GM18519 (cell line): ENCODE data around the gene SURF6.

Experiments
- ATAC-seq: cut with Tn5 transposase; IDR thresholded peaks from one replicate; pipeline ENCODE4 v1.9.1; 2021; ENCODE audit warnings: mild to moderate bottlenecking, moderate library complexity; ENCODE audit not compliant: unreplicated experiment, low FRiP score

Gene SURF6

DNA sequence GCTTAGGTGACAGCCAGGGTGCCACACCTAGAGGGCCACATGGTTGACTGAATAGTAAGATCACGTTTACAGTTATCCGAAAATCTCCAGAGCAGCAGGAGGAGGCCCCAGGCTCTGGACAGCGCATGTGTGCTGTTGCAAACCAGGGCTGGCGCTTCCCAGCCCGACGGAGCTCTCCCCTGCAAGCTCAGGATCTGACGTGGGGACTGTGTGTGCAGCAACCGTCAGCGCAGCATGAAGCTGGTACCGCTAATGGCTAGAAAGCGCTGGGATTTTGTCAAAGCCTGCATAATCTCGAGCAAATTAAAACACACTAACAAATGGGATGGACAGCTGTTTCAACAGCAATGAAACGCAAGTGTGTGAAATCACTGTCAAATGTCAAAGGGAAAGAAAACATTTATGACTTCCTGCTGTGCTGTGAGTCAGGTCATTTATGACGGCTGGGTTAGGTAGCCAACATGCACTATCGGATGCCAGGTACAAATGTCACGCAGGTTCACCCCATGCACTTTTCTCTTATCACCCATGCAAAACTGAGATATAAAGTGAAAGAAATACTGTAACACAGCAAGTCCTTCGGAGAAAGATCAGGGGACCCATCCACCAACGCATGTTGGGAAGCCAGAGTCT, 32.4 kb upstream of the SURF6 start:
- no peak for ATAC-seq

DNA sequence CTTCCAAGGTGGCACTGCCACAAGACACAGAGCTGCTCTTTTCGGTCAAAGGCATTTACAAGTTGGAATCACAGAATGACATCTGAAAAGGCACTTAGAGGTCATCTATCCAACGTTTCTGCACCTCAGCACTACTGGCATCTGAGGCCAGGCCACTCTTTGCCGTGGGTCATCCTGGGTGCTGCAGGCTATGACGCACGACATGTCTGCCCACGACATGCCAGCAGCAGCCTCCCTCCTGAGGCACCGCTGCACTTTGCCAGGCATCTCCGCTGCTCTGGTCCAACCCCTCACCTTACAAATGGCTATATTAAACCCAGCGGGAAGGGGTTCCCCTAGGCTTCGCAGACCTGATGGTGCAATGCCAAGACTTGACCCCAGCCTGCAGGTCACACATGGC, 31.8 kb upstream of the SURF6 start:
- no peak for ATAC-seq

DNA sequence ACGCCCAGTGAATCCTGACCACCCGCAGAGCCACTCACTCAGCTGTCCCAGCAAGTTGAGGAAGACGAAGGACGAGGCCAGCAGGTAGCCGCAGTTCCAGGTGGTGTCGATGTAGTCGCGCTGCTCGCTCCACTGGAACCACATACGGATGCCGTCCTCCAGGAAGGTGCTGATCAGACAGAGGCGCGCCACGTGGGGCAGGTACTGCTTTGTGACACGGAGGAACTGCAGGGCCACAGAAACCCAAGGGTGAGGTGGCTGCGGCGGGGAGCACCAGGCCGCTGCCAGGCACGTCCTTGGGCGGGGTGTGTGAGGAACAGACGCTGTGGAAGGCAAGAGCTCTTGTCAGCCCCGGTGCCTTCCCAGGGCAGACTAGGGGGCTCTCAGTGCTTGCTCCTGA, 31.2 kb upstream of the SURF6 start:
- ATAC-seq: no peak

DNA sequence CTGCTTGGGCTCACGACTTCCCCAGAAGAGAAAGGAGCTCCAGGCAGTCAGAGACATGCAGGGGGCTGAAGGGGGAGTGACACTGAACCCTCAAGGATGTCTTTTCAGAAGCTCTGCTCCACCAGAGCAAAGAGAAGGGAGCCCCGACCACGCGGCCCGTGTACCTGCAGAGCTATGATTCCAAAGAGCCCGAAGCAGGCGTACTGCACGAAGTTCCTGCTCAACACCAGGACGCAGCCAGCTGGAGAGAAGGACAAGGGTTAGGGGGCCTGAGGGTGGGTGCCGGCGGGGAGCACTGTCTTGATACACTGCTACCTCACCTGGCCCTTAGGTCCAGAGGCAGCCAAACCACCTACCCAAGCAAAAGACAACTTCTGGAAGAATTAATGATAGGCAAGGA, 30.4 kb upstream of the SURF6 start:
- ATAC-seq: no peak

DNA sequence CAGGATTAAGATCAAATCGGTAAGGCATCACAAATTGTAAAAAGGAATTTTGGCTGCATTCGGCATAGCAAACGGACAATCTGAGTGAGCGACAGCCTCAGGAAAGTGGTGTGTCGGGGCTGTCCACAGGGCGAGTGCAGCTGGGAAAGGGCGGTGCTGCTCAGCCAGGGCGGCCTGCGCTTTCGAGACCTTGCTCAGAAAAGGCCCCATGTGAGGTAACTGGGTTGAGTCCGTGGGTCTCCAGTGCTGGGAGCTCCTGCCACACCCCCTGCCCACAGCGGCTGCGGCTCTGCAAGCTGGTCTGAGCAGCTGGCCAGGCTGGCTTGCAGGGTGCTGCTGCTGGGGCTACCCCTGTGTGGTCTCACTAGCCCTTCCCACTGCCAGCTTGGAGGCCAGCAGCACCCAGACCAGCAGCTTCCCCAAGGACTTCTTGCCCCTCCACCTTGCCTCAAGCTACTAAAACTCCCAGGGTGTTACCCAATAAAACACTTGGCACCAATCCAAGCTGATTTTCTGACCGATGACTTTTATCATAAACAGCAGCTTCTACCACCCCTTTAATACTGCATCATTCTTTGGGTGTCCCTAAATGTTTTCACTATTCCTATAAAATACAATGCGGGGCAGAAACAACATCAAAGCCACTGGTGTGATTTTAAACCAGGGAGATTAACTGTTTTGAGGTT, 26.5 kb upstream of the SURF6 start:
- no peak for ATAC-seq

DNA sequence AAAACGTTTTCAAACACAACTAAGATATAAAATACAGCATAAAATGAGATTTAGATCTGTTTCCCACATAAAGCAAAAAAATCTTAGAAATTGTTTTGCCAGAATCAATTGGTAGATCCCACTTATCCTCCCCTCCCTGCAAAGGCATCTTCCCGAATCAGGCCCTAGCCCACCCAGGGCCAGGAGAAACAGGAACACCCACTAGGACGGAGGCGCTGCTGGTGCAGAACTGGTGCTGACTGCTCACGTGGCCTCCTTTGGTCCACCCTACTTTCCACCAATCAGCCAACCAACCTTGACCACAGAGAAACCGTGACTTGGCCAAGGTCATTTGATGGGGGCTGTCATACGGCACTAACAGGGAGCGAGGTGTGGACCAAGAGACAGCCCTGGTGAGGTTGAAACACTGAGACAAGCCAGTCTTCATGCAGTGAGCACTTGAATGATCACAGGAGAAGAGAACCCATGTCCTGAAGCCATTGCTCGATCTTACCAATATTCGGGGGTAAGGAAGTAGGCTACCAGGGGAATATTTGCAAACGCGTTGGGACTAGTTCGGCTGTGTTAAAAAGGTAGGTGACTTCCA, 25.6 kb upstream of the SURF6 start:
- ATAC-seq: no peak

DNA sequence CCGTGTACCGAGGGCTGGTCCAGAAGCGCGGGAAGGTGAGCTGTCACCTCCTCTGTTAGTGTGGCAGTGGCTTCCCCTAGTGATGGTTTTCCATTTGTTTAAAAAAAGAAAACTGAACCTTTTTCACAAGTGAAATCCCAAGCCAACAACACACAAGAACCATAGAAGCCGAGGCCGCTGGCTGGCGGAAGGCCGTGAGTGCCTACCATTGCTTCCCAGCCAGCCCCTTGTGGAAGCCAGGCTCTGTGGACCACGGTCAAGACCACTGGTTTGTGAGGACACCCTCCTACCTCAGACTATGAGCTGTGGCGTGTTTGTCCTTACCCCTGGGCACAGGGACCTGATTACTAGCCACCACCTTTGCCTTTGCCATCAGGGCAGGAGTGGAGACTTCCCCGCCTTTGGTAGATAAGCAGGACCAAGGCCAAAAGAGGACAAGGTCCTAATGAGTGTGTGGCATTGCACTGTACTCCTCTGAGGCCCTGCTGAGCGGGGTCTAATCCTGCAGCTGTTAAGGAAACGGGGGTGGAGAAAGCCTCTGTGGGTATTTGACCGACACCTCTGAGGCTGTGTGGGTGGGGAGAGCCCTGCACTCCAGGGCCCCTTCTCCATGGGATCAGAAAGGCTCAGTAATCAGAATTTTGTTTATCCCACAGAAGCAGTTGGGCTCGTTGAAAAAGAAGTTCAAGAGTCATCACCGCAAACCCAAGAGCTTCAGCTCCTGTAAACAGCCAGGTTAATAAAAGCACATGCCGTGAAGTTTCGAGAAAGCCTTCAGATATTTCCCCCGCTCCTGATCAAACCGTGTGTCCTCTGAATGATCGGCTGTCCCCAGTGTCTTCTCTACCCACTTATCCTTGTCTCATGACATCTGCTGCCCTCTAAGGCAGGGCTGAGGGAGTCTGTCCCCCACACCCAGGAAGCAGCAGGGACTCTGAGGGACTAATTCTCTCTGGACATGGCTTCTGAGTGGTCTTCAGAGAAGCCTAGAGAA, 24.7 kb upstream of the SURF6 start:
- no peak for ATAC-seq

DNA sequence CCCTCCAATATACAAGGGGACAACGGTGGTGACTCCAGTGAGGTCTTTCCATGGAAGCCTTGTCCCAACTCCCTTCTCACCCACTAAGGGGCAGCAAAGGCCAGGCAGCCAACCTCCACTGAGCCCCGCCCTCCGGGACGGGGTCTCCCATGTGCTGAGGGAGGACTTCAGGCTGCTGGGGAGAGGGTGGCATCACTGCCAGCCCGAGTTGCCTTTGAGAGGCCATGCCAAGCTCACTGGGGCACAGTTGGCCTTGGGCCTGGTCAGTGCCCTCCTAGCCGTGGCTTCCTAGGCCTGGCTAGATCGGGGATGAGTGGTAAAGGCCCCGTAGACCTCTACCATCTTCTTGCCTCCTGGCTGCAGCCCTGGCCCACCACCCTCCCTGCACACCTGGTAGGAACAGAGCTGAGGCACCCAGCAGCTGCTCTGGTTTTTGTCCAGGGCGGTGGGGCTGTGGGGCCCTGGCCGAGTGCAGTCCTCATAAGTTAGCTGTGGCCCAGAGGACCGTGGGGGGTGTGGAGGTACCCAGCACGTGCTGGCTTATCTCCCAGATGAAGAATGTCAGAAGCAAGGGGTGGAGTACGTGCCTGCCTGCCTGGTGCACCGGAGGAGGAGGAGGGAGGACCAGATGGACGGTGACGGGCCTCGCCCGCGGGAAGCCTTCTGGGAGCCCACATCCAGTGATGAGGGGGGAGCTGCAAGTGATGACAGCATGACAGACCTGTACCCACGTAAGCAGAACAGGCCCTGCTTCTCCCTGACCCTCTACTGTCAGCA, 23.6 kb upstream of the SURF6 start:
- ATAC-seq: no peak

DNA sequence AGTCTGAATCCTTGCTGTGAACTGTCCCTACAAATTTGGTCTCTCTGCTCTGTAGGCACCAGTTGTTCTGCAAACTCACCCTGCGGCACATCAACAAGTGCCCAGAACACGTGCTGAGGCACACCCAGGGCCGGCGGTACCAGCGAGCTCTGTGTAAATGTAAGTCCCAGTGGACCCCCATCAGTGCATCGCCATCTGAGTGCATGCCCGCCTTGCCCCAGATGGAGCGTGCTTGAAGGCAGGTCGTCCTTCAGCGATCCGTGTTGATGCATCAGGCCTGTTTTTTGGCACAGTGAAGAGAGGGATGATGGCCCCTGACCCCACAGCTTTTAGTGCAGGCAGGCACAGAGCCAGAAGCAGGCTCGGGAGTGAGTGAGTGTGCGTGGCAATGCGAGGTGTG, 21.7 kb upstream of the SURF6 start:
- no peak for ATAC-seq

DNA sequence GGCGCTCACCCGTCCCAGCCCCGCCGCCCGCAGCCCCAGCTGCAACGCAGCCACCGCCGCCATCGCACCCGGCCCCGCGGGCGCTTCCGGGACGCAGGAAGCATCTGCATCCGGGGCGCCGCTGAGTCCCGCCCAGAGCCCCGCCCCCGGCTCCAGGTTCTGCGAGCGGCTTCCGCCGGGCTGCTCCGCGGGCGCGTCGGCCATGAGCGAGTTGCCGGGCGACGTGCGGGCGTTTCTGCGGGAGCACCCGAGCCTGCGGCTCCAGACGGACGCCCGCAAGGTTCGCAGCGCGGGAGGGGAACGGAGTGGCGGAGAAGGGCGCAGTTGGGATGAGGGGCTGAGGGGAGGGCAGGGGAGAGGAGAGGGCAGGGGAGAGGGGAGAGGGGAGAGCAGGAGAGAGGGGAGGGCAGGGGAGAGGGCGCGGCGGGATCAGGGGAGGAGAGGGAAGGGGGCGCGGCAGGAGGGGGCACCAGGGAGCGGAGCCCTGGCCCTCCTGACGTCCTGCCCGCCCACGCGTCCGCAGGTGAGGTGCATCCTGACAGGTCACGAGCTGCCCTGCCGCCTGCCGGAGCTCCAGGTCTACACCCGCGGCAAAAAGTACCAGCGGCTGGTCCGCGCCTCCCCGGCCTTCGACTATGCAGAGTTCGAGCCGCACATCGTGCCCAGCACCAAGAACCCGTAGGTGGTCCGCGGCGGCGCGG, 20.6 kb upstream of the SURF6 start, which contains the start of the genes SURF1 and SURF2:
Gene SURF1 (minus strand): TSS at position 97 of the 701 bp plus-strand sequence. CDS start 34 bp downstream, at position 63.
Gene SURF2 (plus strand): TSS at position 160 of the 701 bp plus-strand sequence. CDS start 43 bp downstream, at position 203.
- no peak for ATAC-seq

DNA sequence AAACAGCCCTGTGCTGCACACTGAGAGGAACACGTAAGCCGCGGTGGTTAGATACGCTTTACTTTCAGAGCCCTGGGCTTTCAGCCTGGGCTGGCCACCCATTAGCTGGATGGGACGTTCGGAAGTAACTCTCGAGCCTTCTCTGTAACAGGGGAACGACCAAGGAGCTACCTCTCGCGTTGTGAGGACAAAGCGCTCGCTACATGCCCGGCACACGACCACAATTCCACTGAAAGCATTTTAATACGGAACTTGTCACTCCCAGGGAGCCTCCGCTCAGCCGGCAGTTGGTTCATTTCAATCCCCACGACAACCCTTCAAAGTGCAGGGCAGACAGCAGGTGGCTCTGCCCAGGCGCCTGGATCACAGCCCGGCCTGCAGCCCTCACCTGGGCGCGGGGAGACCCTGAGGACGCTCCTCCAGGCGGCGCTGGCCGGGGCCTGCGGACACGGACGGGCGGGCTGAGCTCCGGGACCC, 19.9 kb upstream of the SURF6 start:
- ATAC-seq: no peak

DNA sequence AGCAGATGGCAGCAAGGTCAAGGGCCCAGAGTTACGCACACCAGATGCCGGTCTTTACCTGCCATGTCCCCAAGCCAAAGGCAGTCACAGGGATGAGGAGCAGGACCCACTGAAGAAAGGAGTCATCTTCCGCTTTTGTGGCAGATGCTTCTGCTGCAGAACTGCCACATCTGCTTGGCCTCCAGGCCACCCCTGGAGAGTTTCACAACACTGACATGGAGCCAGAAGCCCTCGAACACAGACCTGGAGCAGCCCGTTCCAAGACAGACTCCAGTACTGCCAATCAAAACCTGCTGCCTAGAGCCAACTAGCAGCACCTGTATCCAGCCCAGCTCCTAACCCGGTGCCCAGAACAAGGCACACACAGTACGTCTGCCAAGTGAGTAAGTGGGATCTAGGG, 18.8 kb upstream of the SURF6 start:
- ATAC-seq: no peak

DNA sequence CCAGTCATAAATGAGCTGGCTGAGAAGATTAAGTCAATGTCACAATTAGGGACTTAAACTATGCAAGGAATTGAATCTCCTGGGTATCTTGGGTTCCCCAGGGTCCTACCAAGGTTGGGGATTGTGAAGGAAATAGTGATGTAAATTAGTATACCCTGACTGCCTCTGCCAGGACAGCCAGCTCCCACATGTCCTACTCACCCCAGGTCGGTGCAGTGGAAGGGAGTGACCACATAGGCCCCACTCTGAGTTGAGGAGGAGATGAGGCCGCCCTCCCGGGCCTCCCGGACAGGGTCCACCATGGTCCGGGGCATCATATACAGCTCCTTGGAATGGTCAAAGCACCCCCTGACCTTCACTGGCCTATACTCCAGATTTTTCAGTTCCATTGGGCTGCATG, 17.6 kb upstream of the SURF6 start:
- no peak for ATAC-seq

DNA sequence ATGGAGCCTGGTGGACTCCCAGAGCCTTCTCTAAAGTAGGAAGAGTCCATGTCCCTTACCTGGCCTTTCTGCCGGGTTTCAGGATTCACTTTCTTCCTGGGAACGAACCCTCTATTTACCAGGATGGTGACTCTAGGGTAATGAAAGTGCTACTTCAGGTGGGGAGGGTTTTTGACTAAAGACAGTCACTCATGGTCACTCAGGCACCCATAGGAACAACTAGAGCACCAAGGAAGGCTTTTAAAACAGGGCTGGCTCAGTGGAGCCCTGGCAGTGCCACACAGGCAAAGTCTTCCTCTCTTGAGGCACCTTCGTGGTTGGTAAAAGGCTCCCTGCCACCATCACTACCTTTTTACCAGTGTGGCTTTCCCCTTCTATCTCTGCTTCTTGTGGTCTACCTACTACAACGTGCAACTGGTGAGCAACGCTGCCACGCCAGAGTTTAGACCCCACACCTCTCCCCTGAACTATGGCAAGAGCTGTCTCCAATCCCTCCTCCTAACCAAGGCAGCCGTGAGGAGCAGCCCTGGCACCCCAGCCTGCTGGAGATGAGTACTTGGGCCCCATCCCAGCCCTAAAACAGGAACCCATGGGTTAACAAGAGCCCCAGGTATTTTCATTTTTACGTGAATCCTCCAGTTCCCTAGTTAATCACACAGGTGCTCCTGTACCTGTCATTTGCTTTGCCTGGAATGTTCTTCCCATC, 16.8 kb upstream of the SURF6 start:
- no peak for ATAC-seq

DNA sequence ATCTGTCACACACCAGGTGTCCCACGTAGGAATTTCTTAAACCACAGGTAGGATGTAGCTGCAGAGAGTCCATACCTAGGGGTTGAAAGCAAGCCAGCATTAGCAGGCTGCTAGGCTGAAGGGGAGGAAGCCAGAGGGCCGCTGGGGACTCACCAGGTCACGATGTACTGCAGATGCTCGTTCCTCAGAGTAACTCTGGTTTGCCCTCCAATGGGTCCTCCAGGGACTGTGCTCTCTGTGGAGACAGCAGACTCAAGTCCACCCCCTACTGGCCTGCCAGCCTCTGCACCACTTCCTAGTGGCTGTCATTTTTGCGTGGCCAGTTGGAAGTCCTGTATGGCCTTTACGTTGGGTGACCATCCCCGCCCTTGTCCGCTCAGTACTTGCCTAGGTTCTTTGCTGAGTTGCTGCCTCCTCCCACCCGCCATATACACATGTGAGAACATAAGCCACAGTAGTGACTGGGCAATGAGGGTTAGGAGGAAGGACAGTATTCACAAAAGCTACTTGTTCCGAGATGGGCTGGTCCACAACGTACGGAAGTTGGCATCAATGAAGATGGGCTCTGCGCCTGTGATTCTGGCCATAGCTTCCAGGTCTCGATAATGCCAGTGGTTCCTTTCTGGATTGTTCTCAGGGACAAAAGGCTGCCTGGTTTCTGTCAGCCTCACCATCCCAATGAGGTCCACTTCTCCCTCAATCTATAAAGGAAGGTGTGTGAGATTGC, 16.1 kb upstream of the SURF6 start:
- ATAC-seq: no peak

DNA sequence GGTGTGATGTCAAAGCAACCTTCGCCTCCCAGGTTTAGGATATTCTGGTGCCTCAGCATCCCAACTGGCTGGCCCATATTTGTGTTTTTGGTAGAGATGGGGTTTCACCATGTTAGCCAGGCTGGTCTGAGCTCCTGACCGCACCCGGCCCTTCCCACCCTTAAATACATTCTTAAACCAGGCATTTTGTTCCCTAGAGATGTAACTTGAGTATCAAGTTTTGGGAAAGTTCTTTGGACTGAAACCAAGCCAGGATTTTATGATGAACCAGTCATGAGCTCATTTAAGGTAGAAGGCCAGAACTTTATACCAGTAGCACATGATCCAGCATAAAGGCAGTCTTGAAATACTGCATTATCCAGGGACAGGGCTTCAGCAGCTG, 15.5 kb upstream of the SURF6 start:
- no peak for ATAC-seq

DNA sequence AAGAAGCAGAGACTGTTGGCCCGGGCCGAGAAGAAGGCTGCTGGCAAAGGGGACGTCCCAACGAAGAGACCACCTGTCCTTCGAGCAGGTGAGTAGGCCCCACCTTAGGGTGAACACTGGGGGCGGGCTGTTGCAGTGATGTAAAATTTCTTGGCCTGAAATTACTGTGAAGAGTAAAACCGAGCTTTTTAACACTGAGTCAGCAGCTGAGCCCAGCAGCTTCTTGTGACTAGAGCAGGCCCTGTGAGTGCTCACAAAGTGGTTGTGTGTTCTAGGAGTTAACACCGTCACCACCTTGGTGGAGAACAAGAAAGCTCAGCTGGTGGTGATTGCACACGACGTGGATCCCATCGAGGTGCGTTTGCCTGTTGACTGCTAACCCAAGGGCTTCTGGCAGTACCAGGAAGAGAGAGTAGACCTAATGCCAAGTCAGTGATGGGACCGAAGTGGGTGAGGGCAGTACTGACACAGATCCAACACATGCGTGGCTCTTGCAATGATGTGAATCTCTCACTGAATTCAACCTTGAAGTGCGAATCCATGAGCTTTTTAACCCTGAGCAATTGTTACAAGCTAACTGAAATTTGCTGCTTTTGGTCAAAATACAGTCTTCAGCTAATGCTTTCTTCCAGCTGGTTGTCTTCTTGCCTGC, 14.1 kb upstream of the SURF6 start:
- no peak for ATAC-seq
